IMR-90 (cell line): ENCODE measurements around the gene FSTL5. TPM values are rescaled to one million over a fixed set of nuclear protein-coding genes. Genes with fewer than 3 reads are reported as not detected.
A peak's percentile ranks its signal among the peaks of the same experiment; 100 is the strongest.

ENCODE experiments used
- ATAC-seq: fragments of 200-7000 bp; cut with Tn5 transposase; 2 replicates; pipeline ENCODE4 v1.9.1; 2020; ENCODE audit warnings: low read depth, mild to moderate bottlenecking, moderate library complexity
- BruUV-seq: library from RNA; stranded (reverse); fragments of 400-500 nt; replicated peaks from 2 replicates; lab custom pipeline; 2021; lab: Mats Ljungman, UMichigan
- CTCF ChIA-PET: fragments of 300-600 bp; formaldehyde crosslinking; extraction: SDS; loops from one replicate; lab custom pipeline; 2021; ENCODE audit warnings: antibody characterized with exemption; lab: Yijun Ruan, JAX
- POLR2A ChIA-PET: fragments of 300-600 bp; sonication (Branson Sonifier 250); formaldehyde crosslinking; loops from one replicate; lab custom pipeline; 2022; ENCODE audit warnings: antibody characterized with exemption; ENCODE audit not compliant: unreplicated experiment; lab: Charles Lee
- DNase-seq: peaks from one replicate; pipeline ENCODE4 v3.0.0; 2013
- H2AFZ ChIP-seq: replicated peaks from 2 replicates; pipeline ENCODE3; 2013; ENCODE audit warnings: low read length, mild to moderate bottlenecking; ENCODE audit not compliant: poor library complexity
- H2AK5ac ChIP-seq: 2 replicates; pipeline ENCODE4 v1.6.1; 2013; ENCODE audit warnings: low read depth, low read length, inconsistent platforms
- H2AK9ac ChIP-seq: replicated peaks from 2 replicates; pipeline ENCODE3; 2013; ENCODE audit warnings: mild to moderate bottlenecking, low read depth, low read length, moderate library complexity; ENCODE audit not compliant: poor library complexity
- H2BK120ac ChIP-seq: 2 replicates; pipeline ENCODE4 v1.6.1; 2013; ENCODE audit warnings: low read depth, low read length, inconsistent platforms
- H2BK15ac ChIP-seq: 3 replicates; pipeline ENCODE4 v1.6.1; 2013; ENCODE audit warnings: low read depth, low read length, inconsistent platforms
- H2BK20ac ChIP-seq: 2 replicates; pipeline ENCODE4 v1.6.1; 2013; ENCODE audit warnings: low read depth, mild to moderate bottlenecking, inconsistent platforms, low read length, moderate library complexity
- H2BK5ac ChIP-seq: 2 replicates; pipeline ENCODE4 v1.6.1; 2013; ENCODE audit warnings: mild to moderate bottlenecking, low read depth, low read length, inconsistent platforms; ENCODE audit not compliant: poor library complexity, severe bottlenecking
- H3K14ac ChIP-seq: replicated peaks from 2 replicates; pipeline ENCODE4 v1.6.1; 2013; ENCODE audit warnings: low read depth, low read length, inconsistent platforms
- H3K18ac ChIP-seq: 2 replicates; pipeline ENCODE4 v1.6.1; 2013; ENCODE audit warnings: low read depth, low read length, control low read depth
- H3K23ac ChIP-seq: 2 replicates; pipeline ENCODE4 v1.6.1; 2013; ENCODE audit warnings: low read depth, low read length, inconsistent platforms
- H3K27ac ChIP-seq: 2 replicates; pipeline ENCODE4 v1.5.1; 2013; ENCODE audit warnings: mild to moderate bottlenecking, control low read depth, low read length; ENCODE audit not compliant: insufficient read depth
- H3K27me3 ChIP-seq: 2 replicates; pipeline ENCODE4 v1.6.1; 2013; ENCODE audit warnings: low read length; ENCODE audit not compliant: control insufficient read depth, insufficient read depth
- H3K36me3 ChIP-seq: 2 replicates; pipeline ENCODE4 v1.6.1; 2013; ENCODE audit warnings: low read length, mixed read lengths; ENCODE audit not compliant: control insufficient read depth, insufficient read depth
- H3K4ac ChIP-seq: 2 replicates; pipeline ENCODE4 v1.6.1; 2013; ENCODE audit warnings: low read depth, low read length, inconsistent platforms
- H3K4me1 ChIP-seq: 2 replicates; pipeline ENCODE4 v1.6.1; 2013; ENCODE audit warnings: low read length, mixed read lengths; ENCODE audit not compliant: control insufficient read depth, insufficient read depth
- H3K4me2 ChIP-seq: 2 replicates; pipeline ENCODE4 v1.6.1; 2013; ENCODE audit warnings: low read depth, mild to moderate bottlenecking, control low read depth, low read length, moderate library complexity
- H3K4me3 ChIP-seq: 2 replicates; pipeline ENCODE4 v1.5.1; 2013; ENCODE audit warnings: low read depth, mild to moderate bottlenecking, control low read depth, low read length, moderate library complexity; ENCODE audit not compliant: insufficient read depth
- H3K56ac ChIP-seq: 2 replicates; pipeline ENCODE4 v1.6.1; 2013; ENCODE audit warnings: low read length, inconsistent platforms; ENCODE audit not compliant: insufficient read depth; ENCODE audit errors: extremely low read depth
- H3K79me1 ChIP-seq, 2 experiments: 2 replicates each; pipeline ENCODE4 v1.6.1; 2013; ENCODE audit warnings: low read length in 2 of 2, inconsistent platforms in 1 of 2, low read depth in 1 of 2
- H3K9ac ChIP-seq: 2 replicates; pipeline ENCODE4 v1.6.1; 2013; ENCODE audit warnings: low read depth, low read length, control low read depth
- H3K9me1 ChIP-seq: 2 replicates; pipeline ENCODE4 v1.6.1; 2013; ENCODE audit warnings: low read length, inconsistent platforms; ENCODE audit not compliant: insufficient read depth
- H3K9me3 ChIP-seq: 2 replicates; pipeline ENCODE4 v1.6.1; 2013; ENCODE audit warnings: low read length; ENCODE audit not compliant: control insufficient read depth, insufficient read depth
- H4K20me1 ChIP-seq: 2 replicates; pipeline ENCODE4 v1.6.1; 2013; ENCODE audit warnings: low read length, inconsistent platforms; ENCODE audit not compliant: insufficient read depth
- H4K5ac ChIP-seq: 2 replicates; pipeline ENCODE4 v1.6.1; 2013; ENCODE audit warnings: mild to moderate bottlenecking, low read depth, low read length, control low read depth
- H4K8ac ChIP-seq, 2 experiments: 2 replicates each; pipeline ENCODE4 v1.6.1; 2013; ENCODE audit warnings: low read depth in 2 of 2, low read length in 2 of 2, control low read depth in 1 of 2, inconsistent platforms in 1 of 2
- H4K91ac ChIP-seq: 2 replicates; pipeline ENCODE4 v1.6.1; 2013; ENCODE audit warnings: low read depth, low read length, inconsistent platforms; ENCODE audit not compliant: insufficient read depth
- MAFK ChIP-seq: IDR thresholded peaks from 2 replicates; pipeline ENCODE4 v1.6.1; 2012; ENCODE audit warnings: low read depth, low read length, improper control_type of control experiment
- MXI1 ChIP-seq: IDR thresholded peaks from 2 replicates; pipeline ENCODE4 v1.6.1; 2012; ENCODE audit warnings: low read depth, mild to moderate bottlenecking, low read length, moderate library complexity, borderline replicate concordance
- RAD21 ChIP-seq: IDR thresholded peaks from 2 replicates; pipeline ENCODE4 v1.6.1; 2012; ENCODE audit warnings: low read length, improper control_type of control experiment
- RCOR1 ChIP-seq: IDR thresholded peaks from 2 replicates; pipeline ENCODE4 v1.6.1; 2012; ENCODE audit warnings: mild to moderate bottlenecking, low read length, improper control_type of control experiment; ENCODE audit not compliant: insufficient replicate concordance
- WGBS, 2 experiments: methylation state at CpG; one replicate each; pipeline versions ENCODE4 v1.1.5 to v1.1.7; 2013; ENCODE audit warnings: missing lambda C conversion rate in 2 of 2; ENCODE audit not compliant: insufficient read length in 1 of 2; ENCODE audit errors: extremely low coverage in 2 of 2; 5-methylcytosine and 5-hydroxymethylcytosine counted together
- dilution Hi-C: fragments of 300-500 bp; cut with HindIII; formaldehyde crosslinking; loops from one replicate; pipeline ENCODE4 v1.14.3; 2018; ENCODE audit warnings: low sequenced_read_pairs; ENCODE audit not compliant: unreplicated experiment
- in situ Hi-C: fragments of 300-500 bp; cut with MboI; formaldehyde crosslinking; loops from 3 replicates; pipeline ENCODE4 v1.14.3; 2019; ENCODE audit warnings: low sequenced_read_pairs, inconsistent platforms, mixed read lengths
- intact Hi-C: fragments of 100-400 bp; cut with micrococcal nuclease; formaldehyde crosslinking; loops from 2 replicates; pipeline ENCODE4 v1.10.0; 2022
- polyA plus RNA-seq, 3 experiments: library from polyadenylated mRNA; depleted of rRNA; stranded (reverse); fragments of >200 nt; gene quantifications; 2 replicates each; pipeline ENCODE4 v1.2.3, GENCODE V29; 2012; ENCODE audit warnings: low replicate concordance in 1 of 3
- total RNA-seq: library from RNA; depleted of rRNA; stranded (reverse); fragments of >200 nt; gene quantifications from 2 replicates; pipeline ENCODE4 v1.2.3, GENCODE V29; 2012
- TF ChIP-seq, protein P1 (sequence below): fragments of 150-350 bp; IDR thresholded peaks from 2 replicates; pipeline ENCODE4 v1.6.1; 2017; ENCODE audit warnings: mild to moderate bottlenecking, antibody characterized with exemption, low read length, low read depth
- TF ChIP-seq, protein P2 (sequence below): conservative IDR thresholded peaks from 2 replicates; pipeline ENCODE4 v1.5.1; 2012; ENCODE audit warnings: mild to moderate bottlenecking, low read depth, low read length, improper control_type of control experiment

FSTL5 gene
- total and polyA plus RNA-seq, 2 of the 4 experiments (the other 2 are of a cell fraction): under 0.01 TPM; not detected in 1

DNA sequence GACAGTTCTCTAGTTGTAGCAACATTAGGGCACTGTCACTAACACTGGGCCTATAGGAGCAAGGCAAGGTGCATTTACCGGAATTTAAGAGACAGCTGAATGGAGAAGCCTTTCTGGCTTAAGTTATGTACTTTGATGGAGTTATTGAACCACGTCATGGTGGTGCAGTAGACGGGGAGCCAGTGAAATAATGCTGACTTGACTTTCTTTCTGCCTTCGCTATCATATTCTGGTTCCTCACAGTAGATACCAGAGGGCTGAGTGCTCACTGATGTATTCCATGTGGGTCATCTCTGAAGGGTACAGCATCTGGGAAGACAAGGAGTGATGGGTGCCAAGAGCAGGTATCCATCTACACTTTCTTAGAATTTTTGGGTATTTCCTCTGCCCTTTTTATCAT lies 802.8 kb downstream of the FSTL5 start:
- H3K36me3 ChIP-seq: no peaks in the 10 kb centered on the region
- dilution Hi-C loops: no loop called here

More for the DNA sequence above, 802.8 kb downstream of the FSTL5 start:
- no peak overlapping the region for H2BK120ac ChIP-seq
- H2BK5ac ChIP-seq: no peak overlapping the region
- DNase-seq (no peak), ATAC-seq (no peak)
- no peaks in the 10 kb centered on the region for H3K79me1 ChIP-seq
- no peak overlapping the region for H4K8ac ChIP-seq
- WGBS, 2 experiments: 40% methylated on average over 1 of the region's 4 CpGs; no CpG with 5 or more reads in 1 of the 2 experiments
- H3K56ac ChIP-seq: no peak overlapping the region
- no peak overlapping the region for H2AK9ac ChIP-seq
- H3K27me3 ChIP-seq: no peaks in the 10 kb centered on the region
- H2BK20ac ChIP-seq: no peak overlapping the region
- intact Hi-C loops: no loop called here
- no peak overlapping the region for H3K23ac ChIP-seq
- H3K4me2 ChIP-seq: no peak overlapping the region
- H3K14ac ChIP-seq: no peak overlapping the region
- CTCF ChIA-PET: no interaction called here
- no peaks in the 10 kb centered on the region for H3K9me1 ChIP-seq
- H2AK5ac ChIP-seq: no peak overlapping the region
- no TSS peak for BruUV-seq
- no peak overlapping the region for H4K5ac ChIP-seq
- H3K18ac ChIP-seq: no peak overlapping the region
- in situ Hi-C loops: no loop called here
- H2AFZ ChIP-seq: no peak overlapping the region
- peaks cover 6% of the 10 kb centered on the region; the same call in 1 of the 2 replicates for H3K9me3 ChIP-seq
- H4K91ac ChIP-seq: no peak overlapping the region
- H3K4me3 ChIP-seq: no peak overlapping the region
- TF ChIP-seq RAD21 (no peak), RCOR1 (no peak), MAFK (peak; percentile 82), MXI1 (no peak)
- TF ChIP-seq, protein P1, sequence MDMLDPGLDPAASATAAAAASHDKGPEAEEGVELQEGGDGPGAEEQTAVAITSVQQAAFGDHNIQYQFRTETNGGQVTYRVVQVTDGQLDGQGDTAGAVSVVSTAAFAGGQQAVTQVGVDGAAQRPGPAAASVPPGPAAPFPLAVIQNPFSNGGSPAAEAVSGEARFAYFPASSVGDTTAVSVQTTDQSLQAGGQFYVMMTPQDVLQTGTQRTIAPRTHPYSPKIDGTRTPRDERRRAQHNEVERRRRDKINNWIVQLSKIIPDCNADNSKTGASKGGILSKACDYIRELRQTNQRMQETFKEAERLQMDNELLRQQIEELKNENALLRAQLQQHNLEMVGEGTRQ: no peak
- TF ChIP-seq, protein P2, sequence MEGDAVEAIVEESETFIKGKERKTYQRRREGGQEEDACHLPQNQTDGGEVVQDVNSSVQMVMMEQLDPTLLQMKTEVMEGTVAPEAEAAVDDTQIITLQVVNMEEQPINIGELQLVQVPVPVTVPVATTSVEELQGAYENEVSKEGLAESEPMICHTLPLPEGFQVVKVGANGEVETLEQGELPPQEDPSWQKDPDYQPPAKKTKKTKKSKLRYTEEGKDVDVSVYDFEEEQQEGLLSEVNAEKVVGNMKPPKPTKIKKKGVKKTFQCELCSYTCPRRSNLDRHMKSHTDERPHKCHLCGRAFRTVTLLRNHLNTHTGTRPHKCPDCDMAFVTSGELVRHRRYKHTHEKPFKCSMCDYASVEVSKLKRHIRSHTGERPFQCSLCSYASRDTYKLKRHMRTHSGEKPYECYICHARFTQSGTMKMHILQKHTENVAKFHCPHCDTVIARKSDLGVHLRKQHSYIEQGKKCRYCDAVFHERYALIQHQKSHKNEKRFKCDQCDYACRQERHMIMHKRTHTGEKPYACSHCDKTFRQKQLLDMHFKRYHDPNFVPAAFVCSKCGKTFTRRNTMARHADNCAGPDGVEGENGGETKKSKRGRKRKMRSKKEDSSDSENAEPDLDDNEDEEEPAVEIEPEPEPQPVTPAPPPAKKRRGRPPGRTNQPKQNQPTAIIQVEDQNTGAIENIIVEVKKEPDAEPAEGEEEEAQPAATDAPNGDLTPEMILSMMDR: no peak
- H4K20me1 ChIP-seq: no peaks in the 10 kb centered on the region
- no peaks in the 10 kb centered on the region for H3K4me1 ChIP-seq
- no peak overlapping the region for H3K9ac ChIP-seq
- no peak overlapping the region for H3K4ac ChIP-seq
- no peak overlapping the region for H3K27ac ChIP-seq
- H2BK15ac ChIP-seq: no peak overlapping the region
- POLR2A ChIA-PET: no interaction called here
